ENCODE results near the gene CDC23.

- TF ChIP-seq CTCF (conservative IDR thresholded peaks at IDR 0.05; ENCODE audit: low read length) (no peak), EZH2phosphoT487 (IDR thresholded peaks at IDR 0.05; ENCODE audit: borderline replicate concordance, low read depth, low read length) (no peak)
Measured at GRCh38 chr5:138177941-138178515, 35.1 kb downstream of the CDC23 start.
